Loucy (cell line): Measurements from ENCODE around the gene RPL29.

Source experiments
- H2AFZ ChIP-seq: fragments of 200-600 bp; sonication (generic); 2 replicates; pipeline ENCODE4 v1.6.0; 2016; ENCODE audit warnings: antibody characterized with exemption, mild to moderate bottlenecking, low read length, moderate library complexity
- H3F3A ChIP-seq: fragments of 200-600 bp; 2 replicates; pipeline ENCODE4 v1.6.0; 2016; ENCODE audit warnings: antibody characterized with exemption, low read depth, mild to moderate bottlenecking
- H3K27me3 ChIP-seq: fragments of 200-600 bp; sonication (generic); 2 replicates; pipeline ENCODE4 v1.6.1; 2014; ENCODE audit warnings: low read length, mild to moderate bottlenecking; ENCODE audit not compliant: insufficient read depth, poor library complexity, severe bottlenecking
- H3K36me3 ChIP-seq: fragments of 200-600 bp; sonication (generic); 2 replicates; pipeline ENCODE4 v1.6.1; 2016; ENCODE audit warnings: low read length; ENCODE audit not compliant: insufficient read depth
- H3K4me1 ChIP-seq: fragments of 200-600 bp; sonication (generic); 2 replicates; pipeline ENCODE4 v1.5.1; 2014; ENCODE audit warnings: low read length, mild to moderate bottlenecking; ENCODE audit not compliant: insufficient read depth, poor library complexity, severe bottlenecking
- H3K4me2 ChIP-seq: fragments of 200-600 bp; sonication (generic); 2 replicates; pipeline ENCODE4 v1.6.0; 2014; ENCODE audit warnings: antibody characterized with exemption, low read length, low read depth, mild to moderate bottlenecking; ENCODE audit not compliant: poor library complexity, severe bottlenecking
- H3K4me3 ChIP-seq: fragments of 200-600 bp; sonication (generic); 2 replicates; pipeline ENCODE4 v1.5.1; 2014; ENCODE audit warnings: low read length, mild to moderate bottlenecking, mixed read lengths; ENCODE audit not compliant: poor library complexity, severe bottlenecking
- H3K79me2 ChIP-seq: fragments of 200-600 bp; sonication (generic); 2 replicates; pipeline ENCODE4 v1.6.1; 2014; ENCODE audit warnings: low read length; ENCODE audit not compliant: insufficient read depth
- H3K9ac ChIP-seq: fragments of 200-600 bp; sonication (generic); 2 replicates; pipeline ENCODE4 v1.6.0; 2014; ENCODE audit warnings: mild to moderate bottlenecking, low read depth, low read length, moderate library complexity; ENCODE audit not compliant: poor library complexity, severe bottlenecking
- H3K9me2 ChIP-seq: fragments of 200-600 bp; sonication (generic); replicated peaks from 2 replicates; pipeline ENCODE4 v1.6.1; 2016; ENCODE audit warnings: low read depth, low read length, mixed read lengths
- H3K9me3 ChIP-seq: fragments of 200-600 bp; sonication (generic); 2 replicates; pipeline ENCODE4 v1.6.1; 2014; ENCODE audit warnings: mild to moderate bottlenecking, antibody characterized with exemption, low read length, low read depth; ENCODE audit not compliant: insufficient read depth
- H4K20me1 ChIP-seq: fragments of 200-600 bp; sonication (generic); 2 replicates; pipeline ENCODE4 v1.6.0; 2014; ENCODE audit warnings: antibody characterized with exemption, low read length, mild to moderate bottlenecking; ENCODE audit not compliant: insufficient read depth, poor library complexity, severe bottlenecking
- EZH2phosphoT487 ChIP-seq: fragments of 200-600 bp; IDR thresholded peaks from 2 replicates; pipeline ENCODE4 v1.6.1; 2018; ENCODE audit warnings: antibody characterized with exemption, mild to moderate bottlenecking, moderate library complexity, borderline replicate concordance
- TF ChIP-seq, protein P1 (sequence below): fragments of 200-600 bp; sonication (generic); conservative IDR thresholded peaks from 2 replicates; pipeline ENCODE4 v1.5.1; 2014; ENCODE audit warnings: mild to moderate bottlenecking, antibody characterized with exemption, low read length

RPL29 gene

DNA sequence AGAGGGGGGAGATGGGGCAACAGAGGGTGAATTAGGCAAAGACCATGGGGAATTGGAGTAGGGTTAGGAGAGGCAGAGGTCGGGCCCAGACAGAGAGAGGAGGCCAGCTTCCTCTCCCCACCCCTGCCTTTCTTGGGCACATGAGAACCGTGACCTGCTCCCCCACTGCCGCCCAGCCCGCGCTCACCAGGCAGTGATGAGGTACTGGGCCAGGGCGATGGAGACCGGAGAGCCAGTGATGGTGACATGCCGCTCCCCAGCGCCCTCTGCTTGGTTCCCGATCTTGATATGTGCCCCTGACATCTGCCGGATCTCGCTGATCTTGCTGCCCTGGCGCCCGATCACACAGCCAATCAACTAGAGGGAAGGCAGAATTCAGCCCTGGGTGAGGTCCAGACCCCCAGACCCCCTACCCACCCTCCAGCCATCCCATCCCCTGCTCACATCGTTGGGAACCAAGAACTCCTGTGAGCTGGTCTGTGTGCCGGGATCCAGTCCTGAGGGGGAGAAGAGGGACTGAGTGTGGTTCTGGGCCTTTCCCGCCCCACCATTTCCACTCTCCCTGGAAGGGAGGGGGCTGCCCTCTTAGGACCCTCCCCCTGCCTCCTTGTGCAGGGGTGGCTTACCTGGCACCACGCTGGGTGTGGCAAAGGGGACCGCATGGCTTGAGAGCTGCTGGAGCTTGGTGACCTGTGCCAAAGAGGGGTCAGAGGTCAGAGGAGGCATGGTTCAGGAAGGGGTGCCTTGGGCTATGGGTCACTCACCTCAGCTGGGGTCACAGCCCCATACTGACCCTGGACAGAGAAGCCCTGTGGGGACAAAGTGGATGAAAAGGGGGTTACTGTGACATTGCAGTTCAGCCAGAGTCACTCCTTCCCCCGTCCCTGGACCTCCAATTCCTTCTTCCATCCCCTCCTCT is 36.8 kb downstream of the RPL29 start:
- no peaks in the 10 kb centered on the region for H3K27me3 ChIP-seq
- no peaks in the 10 kb centered on the region for H4K20me1 ChIP-seq
- H3K79me2 ChIP-seq, result no peaks in the 10 kb centered on the region
- no peaks in the 10 kb centered on the region for H3K36me3 ChIP-seq
- no peak overlapping the region for H3K4me3 ChIP-seq
- no peak for TF ChIP-seq EZH2phosphoT487
- TF ChIP-seq, protein P1, sequence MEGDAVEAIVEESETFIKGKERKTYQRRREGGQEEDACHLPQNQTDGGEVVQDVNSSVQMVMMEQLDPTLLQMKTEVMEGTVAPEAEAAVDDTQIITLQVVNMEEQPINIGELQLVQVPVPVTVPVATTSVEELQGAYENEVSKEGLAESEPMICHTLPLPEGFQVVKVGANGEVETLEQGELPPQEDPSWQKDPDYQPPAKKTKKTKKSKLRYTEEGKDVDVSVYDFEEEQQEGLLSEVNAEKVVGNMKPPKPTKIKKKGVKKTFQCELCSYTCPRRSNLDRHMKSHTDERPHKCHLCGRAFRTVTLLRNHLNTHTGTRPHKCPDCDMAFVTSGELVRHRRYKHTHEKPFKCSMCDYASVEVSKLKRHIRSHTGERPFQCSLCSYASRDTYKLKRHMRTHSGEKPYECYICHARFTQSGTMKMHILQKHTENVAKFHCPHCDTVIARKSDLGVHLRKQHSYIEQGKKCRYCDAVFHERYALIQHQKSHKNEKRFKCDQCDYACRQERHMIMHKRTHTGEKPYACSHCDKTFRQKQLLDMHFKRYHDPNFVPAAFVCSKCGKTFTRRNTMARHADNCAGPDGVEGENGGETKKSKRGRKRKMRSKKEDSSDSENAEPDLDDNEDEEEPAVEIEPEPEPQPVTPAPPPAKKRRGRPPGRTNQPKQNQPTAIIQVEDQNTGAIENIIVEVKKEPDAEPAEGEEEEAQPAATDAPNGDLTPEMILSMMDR, result no peak
- no peaks in the 10 kb centered on the region for H3K9me3 ChIP-seq
- no peak overlapping the region for H3K4me2 ChIP-seq
- H3K9ac ChIP-seq, result no peak overlapping the region
- H3K4me1 ChIP-seq, result no peaks in the 10 kb centered on the region
- no peaks in the 10 kb centered on the region for H3F3A ChIP-seq
- H3K9me2 ChIP-seq, result no peaks in the 10 kb centered on the region
- H2AFZ ChIP-seq, result no peak overlapping the region

DNA sequence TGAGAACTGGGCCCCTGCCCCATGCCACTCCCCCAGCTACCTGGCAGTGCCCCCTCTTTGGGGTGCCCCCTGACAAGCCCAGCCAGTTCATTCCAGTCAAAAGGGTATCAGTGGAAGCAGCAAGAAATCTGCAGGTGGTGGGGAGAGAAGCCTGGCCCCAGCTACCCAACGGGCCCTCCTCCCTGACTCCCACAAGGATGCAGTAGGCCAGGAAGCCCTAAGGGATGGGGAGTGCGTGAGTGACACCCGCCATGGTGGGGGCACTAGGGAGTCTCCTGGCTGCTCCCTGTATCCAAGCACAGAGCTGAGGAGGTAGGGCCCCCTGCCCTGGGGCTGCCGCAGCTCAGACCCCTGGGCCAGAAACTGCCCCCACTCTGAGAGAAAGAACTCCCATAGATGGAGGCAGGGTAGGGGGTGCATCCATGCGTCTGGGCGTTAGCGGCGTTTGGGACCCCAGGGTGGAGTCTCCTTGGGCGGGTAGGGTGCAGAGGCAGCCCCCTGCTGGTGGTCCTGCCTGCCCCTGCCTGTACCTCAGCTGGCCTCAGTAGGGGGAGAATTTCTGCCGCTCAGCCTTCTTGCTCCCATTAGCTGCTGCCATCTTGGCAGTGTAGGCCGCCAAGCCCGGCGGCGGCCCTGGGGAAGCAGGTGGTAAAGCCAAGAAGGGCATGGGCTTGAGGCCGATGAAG is 38.0 kb downstream of the RPL29 start:
- Histone ChIP-seq H4K20me1 (no peaks in the 10 kb centered on the region), H2AFZ (no peak overlapping the region), H3K27me3 (no peaks in the 10 kb centered on the region), H3K36me3 (no peaks in the 10 kb centered on the region), H3K9ac (no peak overlapping the region), H3K4me2 (no peak overlapping the region), H3K4me1 (no peaks in the 10 kb centered on the region), H3K79me2 (no peaks in the 10 kb centered on the region), H3K9me2 (no peaks in the 10 kb centered on the region), H3F3A (no peaks in the 10 kb centered on the region), H3K4me3 (no peak overlapping the region), H3K9me3 (no peaks in the 10 kb centered on the region)
- TF ChIP-seq EZH2phosphoT487, result no peak
- TF ChIP-seq, protein P1, result no peak

DNA sequence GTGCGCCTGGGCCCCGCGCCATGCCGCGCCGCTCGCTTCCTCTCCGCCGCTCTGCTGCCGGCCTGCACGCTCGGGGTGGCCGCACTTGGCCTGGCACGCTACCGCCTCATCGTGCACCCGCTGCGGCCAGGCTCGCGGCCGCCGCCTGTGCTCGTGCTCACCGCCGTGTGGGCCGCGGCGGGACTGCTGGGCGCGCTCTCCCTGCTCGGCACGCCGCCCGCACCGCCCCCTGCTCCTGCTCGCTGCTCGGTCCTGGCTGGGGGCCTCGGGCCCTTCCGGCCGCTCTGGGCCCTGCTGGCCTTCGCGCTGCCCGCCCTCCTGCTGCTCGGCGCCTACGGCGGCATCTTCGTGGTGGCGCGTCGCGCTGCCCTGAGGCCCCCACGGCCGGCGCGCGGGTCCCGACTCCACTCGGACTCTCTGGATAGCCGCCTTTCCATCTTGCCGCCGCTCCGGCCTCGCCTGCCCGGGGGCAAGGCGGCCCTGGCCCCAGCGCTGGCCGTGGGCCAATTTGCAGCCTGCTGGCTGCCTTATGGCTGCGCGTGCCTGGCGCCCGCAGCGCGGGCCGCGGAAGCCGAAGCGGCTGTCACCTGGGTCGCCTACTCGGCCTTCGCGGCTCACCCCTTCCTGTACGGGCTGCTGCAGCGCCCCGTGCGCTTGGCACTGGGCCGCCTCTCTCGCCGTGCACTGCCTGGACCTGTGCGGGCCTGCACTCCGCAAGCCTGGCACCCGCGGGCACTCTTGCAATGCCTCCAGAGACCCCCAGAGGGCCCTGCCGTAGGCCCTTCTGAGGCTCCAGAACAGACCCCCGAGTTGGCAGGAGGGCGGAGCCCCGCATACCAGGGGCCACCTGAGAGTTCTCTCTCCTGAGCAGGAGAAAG is 39.6 kb downstream of the RPL29 start:
- no peaks in the 10 kb centered on the region for H3K4me1 ChIP-seq
- no peaks in the 10 kb centered on the region for H4K20me1 ChIP-seq
- no peaks in the 10 kb centered on the region for H3F3A ChIP-seq
- H3K79me2 ChIP-seq, result no peaks in the 10 kb centered on the region
- H3K4me3 ChIP-seq, result no peak overlapping the region
- H3K9me3 ChIP-seq, result no peaks in the 10 kb centered on the region
- no peaks in the 10 kb centered on the region for H3K27me3 ChIP-seq
- no peaks in the 10 kb centered on the region for H3K9me2 ChIP-seq
- TF ChIP-seq, protein P1, result no peak; the same call in 1 of the 2 replicates
- TF ChIP-seq EZH2phosphoT487, result no peak
- H2AFZ ChIP-seq, result no peak overlapping the region
- H3K36me3 ChIP-seq, result no peaks in the 10 kb centered on the region
- no peak overlapping the region for H3K9ac ChIP-seq
- no peak overlapping the region for H3K4me2 ChIP-seq
